ENCODE results near the gene LSM12.

- no peak for TF ChIP-seq POLR2A (IDR thresholded peaks at IDR 0.05)
- no peak for TF ChIP-seq CTCF (IDR thresholded peaks at IDR 0.05 in 8 of 11, conservative IDR thresholded peaks at IDR 0.05 in 3 of 11)
- TF ChIP-seq POLR2AphosphoS5 (IDR thresholded peaks at IDR 0.05): no peak
Measured at GRCh38 chr17:44044071-44044470, 22.4 kb downstream of the LSM12 start.

All from spleen (tissue), 7 donors.